K562 (cell line): Measurements from ENCODE around the gene SLC6A4. TPM values are rescaled to one million over a fixed set of nuclear protein-coding genes. Genes with fewer than 3 reads are reported as not detected.

ENCODE experiments used
- ATAC-seq: fragments of 200-7000 bp; cut with Tn5 transposase; 3 replicates; pipeline ENCODE4 v1.9.1; 2020; ENCODE audit warnings: moderate library complexity
- BruUV-seq: library from RNA; stranded (reverse); fragments of 400-500 nt; replicated peaks from 2 replicates; lab custom pipeline; 2021; lab: Mats Ljungman, UMichigan
- CTCF ChIA-PET: fragments of 300-600 bp; formaldehyde crosslinking; extraction: SDS; loops from one replicate; lab custom pipeline; 2021; ENCODE audit warnings: low intra/inter-chr PET ratio; lab: Yijun Ruan, JAX
- POLR2A ChIA-PET: fragments of 300-600, 350-650 bp; sonication (Branson Sonifier 250); formaldehyde crosslinking; extraction: SDS; loops from one replicate; lab custom pipeline; 2021; ENCODE audit warnings: antibody characterized with exemption, inconsistent platforms; lab: Yijun Ruan, JAX
- DNase-seq, 4 experiments: peaks; one replicate each; pipeline versions ENCODE4 v3.0.0 to v3.0.0-alpha.2; 2011 to 2018; ENCODE audit warnings: low spot score in 3 of 4, mixed read lengths in 3 of 4; ENCODE audit errors: extremely low read depth in 1 of 4
- FAIRE-seq: peaks from 2 replicates; lab custom pipeline; 2011; peaks lifted over from hg19 to GRCh38; lab: Jason Lieb, UNC
- H2AFZ ChIP-seq: 2 replicates; pipeline ENCODE4 v1.6.0; 2011; ENCODE audit warnings: low read depth, low read length, control low read depth, inconsistent platforms
- H3K27ac ChIP-seq: fragments of 200-600 bp; 3 replicates; pipeline ENCODE4 v1.8.0; 2011; ENCODE audit warnings: low read depth, mild to moderate bottlenecking, control low read depth, inconsistent platforms, low read length, moderate library complexity, mixed read lengths; ENCODE audit errors: extremely low read depth
- H3K27me3 ChIP-seq, 2 experiments: fragments of 300-600 bp in 1 of 2; 2 replicates in 1 of 2; 3 replicates in 1 of 2; pipeline versions ENCODE4 v1.6.0 to v1.8.0; 2011; ENCODE audit warnings: inconsistent platforms in 2 of 2, low read length in 2 of 2, mild to moderate bottlenecking in 1 of 2, mixed read lengths in 1 of 2, moderate library complexity in 1 of 2; ENCODE audit not compliant: control insufficient read depth in 2 of 2, insufficient read depth in 2 of 2
- H3K36me3 ChIP-seq: fragments of 300-600 bp; 3 replicates; pipeline ENCODE4 v1.8.0; 2011; ENCODE audit warnings: mild to moderate bottlenecking, low read length, inconsistent platforms; ENCODE audit not compliant: control insufficient read depth, insufficient read depth
- H3K4me1 ChIP-seq, 2 experiments: fragments of 200-600 bp in 1 of 2; replicated peaks in 1 of 2; 2 replicates in 1 of 2; 3 replicates in 1 of 2; pipeline versions ENCODE4 v1.5.1 to v1.8.0; 2011; ENCODE audit warnings: inconsistent platforms in 2 of 2, low read length in 2 of 2, mild to moderate bottlenecking in 1 of 2, mixed read lengths in 1 of 2, moderate library complexity in 1 of 2; ENCODE audit not compliant: control insufficient read depth in 2 of 2, insufficient read depth in 2 of 2
- H3K4me2 ChIP-seq: 2 replicates; pipeline ENCODE4 v1.6.1; 2011; ENCODE audit warnings: low read length, control low read depth, inconsistent platforms, mixed read lengths; ENCODE audit not compliant: insufficient read depth
- H3K4me3 ChIP-seq: fragments of 200-600 bp; sonication (generic), shearing (Covaris generic); 2 replicates; pipeline ENCODE4 v1.5.1; 2016; ENCODE audit warnings: control low read depth, inconsistent platforms
- H3K79me2 ChIP-seq: fragments of 200-600 bp; 3 replicates; pipeline ENCODE4 v1.8.0; 2011; ENCODE audit warnings: low read length, inconsistent platforms; ENCODE audit not compliant: control insufficient read depth, insufficient read depth
- H3K9ac ChIP-seq, 2 experiments: 2 replicates each; pipeline versions ENCODE4 v1.6.0 to v1.6.1; 2011; ENCODE audit warnings: low read depth in 2 of 2, low read length in 2 of 2, control low read depth in 1 of 2, inconsistent platforms in 1 of 2, mild to moderate bottlenecking in 1 of 2, mixed read lengths in 1 of 2; ENCODE audit not compliant: insufficient read depth in 1 of 2
- H3K9me1 ChIP-seq: one replicate; pipeline ENCODE4 v1.6.0; 2011; ENCODE audit warnings: inconsistent platforms, mild to moderate bottlenecking, low read length, moderate library complexity; ENCODE audit not compliant: control insufficient read depth, insufficient read depth
- H3K9me3 ChIP-seq: replicated peaks from 2 replicates; pipeline ENCODE4 v1.5.1; 2011; ENCODE audit warnings: low read depth, low read length, inconsistent platforms; ENCODE audit not compliant: control insufficient read depth, insufficient read depth
- H4K20me1 ChIP-seq: replicated peaks from 2 replicates; pipeline ENCODE4 v1.6.1; 2011; ENCODE audit warnings: low read length, inconsistent platforms, mixed read lengths; ENCODE audit not compliant: control insufficient read depth, insufficient read depth
- FOXK1 ChIP-seq: sonication (generic); formaldehyde crosslinking; IDR thresholded peaks from 2 replicates; pipeline ENCODE4 v1.8.0; 2022; ENCODE audit warnings: missing genetic modification reagents, mild to moderate bottlenecking, borderline replicate concordance
- LCOR ChIP-seq: sonication (generic); formaldehyde crosslinking; IDR thresholded peaks from 2 replicates; pipeline ENCODE4 v1.8.0; 2022; ENCODE audit warnings: mild to moderate bottlenecking, missing genetic modification reagents
- MAZ ChIP-seq, 2 experiments: fragments of 450-650 bp in 1 of 2; sonication (generic) in 1 of 2; formaldehyde crosslinking; IDR thresholded peaks in 1 of 2; conservative IDR thresholded peaks in 1 of 2; 2 replicates each; pipeline versions ENCODE4 v1.4.0 to v1.5.0; 2020; ENCODE audit warnings: mild to moderate bottlenecking in 1 of 2, missing genetic modification reagents in 1 of 2
- MIER1 ChIP-seq: fragments of 450-650 bp; IDR thresholded peaks from 2 replicates; pipeline ENCODE4 v1.6.1; 2016; ENCODE audit warnings: antibody characterized with exemption, mild to moderate bottlenecking, low read depth
- MLX ChIP-seq, 2 experiments: fragments of 450-650 bp in 1 of 2; sonication (generic) in 1 of 2; formaldehyde crosslinking; conservative IDR thresholded peaks; 2 replicates each; pipeline versions ENCODE4 v1.4.0 to v1.8.1; 2020 to 2022; ENCODE audit warnings: mild to moderate bottlenecking in 1 of 2, missing genetic modification reagents in 1 of 2
- NR1H2 ChIP-seq: sonication (generic); formaldehyde crosslinking; IDR thresholded peaks from 2 replicates; pipeline ENCODE4 v1.4.0; 2020; ENCODE audit warnings: mild to moderate bottlenecking, missing genetic modification reagents
- RAD51 ChIP-seq: fragments of 450-650 bp; IDR thresholded peaks from 2 replicates; pipeline ENCODE4 v1.7.1; 2016; ENCODE audit warnings: low read depth, mild to moderate bottlenecking, borderline replicate concordance
- RFX5 ChIP-seq: IDR thresholded peaks from 2 replicates; pipeline ENCODE4 v1.6.1; 2011; ENCODE audit warnings: low read depth, mild to moderate bottlenecking, improper control_type of control experiment, low read length
- TGIF2 ChIP-seq: sonication (generic); formaldehyde crosslinking; IDR thresholded peaks from 2 replicates; pipeline ENCODE4 v1.8.1; 2022; ENCODE audit warnings: mild to moderate bottlenecking, missing genetic modification reagents, moderate library complexity
- WGBS: fragments of 100-300 bp; shearing (Covaris generic); methylation state at CpG from one replicate; pipeline ENCODE4 v1.1.6; 2016; ENCODE audit warnings: low coverage, mixed read lengths; ENCODE audit not compliant: insufficient coverage; ENCODE audit errors: missing lambda C conversion rate; 5-methylcytosine and 5-hydroxymethylcytosine counted together
- in situ Hi-C: fragments of 300-500 bp; cut with MboI; formaldehyde crosslinking; loops from 4 replicates; pipeline ENCODE4 v1.15.0; 2018; ENCODE audit warnings: inconsistent platforms, mixed read lengths
- intact Hi-C: fragments of 100-400 bp; cut with micrococcal nuclease; formaldehyde crosslinking; loops from 2 replicates; pipeline ENCODE4 v1.14.2; 2022
- polyA plus RNA-seq, 8 experiments: library from polyadenylated mRNA; depleted of rRNA in 4 of 8; stranded (reverse) in 5 of 8; unstranded in 3 of 8; fragments of >200 nt; fragmentation: Nextera tagmentation in 2 of 8; fragmentation: Illumina TruSeq in 1 of 8; extraction: Ambion mirVana in 2 of 8; extraction: Trizol in 1 of 8; gene quantifications; 2 replicates each; pipeline versions ENCODE4 v1.2.1 to v1.2.3, GENCODE V29; 2011 to 2014; ENCODE audit warnings: inconsistent platforms in 1 of 8, missing spikeins in 1 of 8
- total RNA-seq, 7 experiments: library from RNA; depleted of rRNA in 6 of 7; stranded (reverse); fragments of >200 nt in 6 of 7; fragmentation: Illumina TruSeq in 2 of 7; extraction: Trizol in 2 of 7; gene quantifications; 2 replicates each; pipeline versions ENCODE4 v1.2.1 to v1.2.3, GENCODE V29; 2011 to 2021; ENCODE audit warnings: low replicate concordance in 1 of 7
- TF ChIP-seq, protein P1 (sequence below): fragments of 450-650 bp; formaldehyde crosslinking; IDR thresholded peaks from 2 replicates; pipeline ENCODE4 v1.4.0; 2022; ENCODE audit warnings: missing genetic modification characterization

The SLC6A4 gene
- total and polyA plus RNA-seq, 9 of the 15 experiments (the other 6 are each of a cell fraction or from before 2014, with no cell fraction given), result 0.05 to 0.09 (median 0.07) TPM; not detected in 6

GRCh38 chr17:30211371-30211770 is 24.1 kb downstream of the SLC6A4 start:
- H3K9ac ChIP-seq, result no peak overlapping the region
- 0 out of 2 replicates have a peak overlapping the region, but pooled peaks have one; percentile 1 for H2AFZ ChIP-seq
- in situ Hi-C loops, result no loop called here
- no peaks in the 10 kb centered on the region for H4K20me1 ChIP-seq
- 21% methylated on average over 6 of the region's 6 CpGs for WGBS
- H3K79me2 ChIP-seq, result no peaks in the 10 kb centered on the region
- H3K27ac ChIP-seq, result no peak overlapping the region
- no peak for TF ChIP-seq NR1H2
- TF ChIP-seq, protein P1, sequence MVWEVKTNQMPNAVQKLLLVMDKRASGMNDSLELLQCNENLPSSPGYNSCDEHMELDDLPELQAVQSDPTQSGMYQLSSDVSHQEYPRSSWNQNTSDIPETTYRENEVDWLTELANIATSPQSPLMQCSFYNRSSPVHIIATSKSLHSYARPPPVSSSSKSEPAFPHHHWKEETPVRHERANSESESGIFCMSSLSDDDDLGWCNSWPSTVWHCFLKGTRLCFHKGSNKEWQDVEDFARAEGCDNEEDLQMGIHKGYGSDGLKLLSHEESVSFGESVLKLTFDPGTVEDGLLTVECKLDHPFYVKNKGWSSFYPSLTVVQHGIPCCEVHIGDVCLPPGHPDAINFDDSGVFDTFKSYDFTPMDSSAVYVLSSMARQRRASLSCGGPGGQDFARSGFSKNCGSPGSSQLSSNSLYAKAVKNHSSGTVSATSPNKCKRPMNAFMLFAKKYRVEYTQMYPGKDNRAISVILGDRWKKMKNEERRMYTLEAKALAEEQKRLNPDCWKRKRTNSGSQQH (CRISPR knock-in tag), result no peak
- no peak for TF ChIP-seq MLX (CRISPR knock-in tag; conservative IDR thresholded peaks at IDR 0.05)
- TF ChIP-seq TGIF2 (CRISPR knock-in tag), result no peak
- TF ChIP-seq LCOR (CRISPR knock-in tag), result no peak
- TF ChIP-seq MIER1, result no peak
- TF ChIP-seq RFX5, result no peak
- no peak for TF ChIP-seq MAZ (CRISPR knock-in tag; conservative IDR thresholded peaks at IDR 0.05 in 1 of 2, IDR thresholded peaks at IDR 0.05 in 1 of 2)
- TF ChIP-seq RAD51, result no peak
- no peak for TF ChIP-seq FOXK1 (CRISPR knock-in tag)
- H3K4me1 ChIP-seq, result no peaks in the 10 kb centered on the region
- H3K9me1 ChIP-seq, result no peaks in the 10 kb centered on the region
- FAIRE-seq (no peak), DNase-seq (no peak), ATAC-seq (no peak)
- H3K27me3 ChIP-seq, result peaks cover 9 to 32% of the 10 kb centered on the region in 2 experiments; a peak in 4 of 5 replicates
- no peaks in the 10 kb centered on the region for H3K9me3 ChIP-seq
- no peak overlapping the region for H3K4me3 ChIP-seq
- ChIA-PET POLR2A (no interaction called here), CTCF (no interaction called here)
- intact Hi-C loops, result no loop called here
- H3K4me2 ChIP-seq, result no peak overlapping the region
- BruUV-seq, result no TSS peak
- H3K36me3 ChIP-seq, result no peaks in the 10 kb centered on the region
